SK-N-SH (cell line): ENCODE measurements around the gene CEACAM3.

ENCODE experiments used
- CHD2 ChIP-seq: fragments of 150-350 bp; IDR thresholded peaks from 2 replicates; pipeline ENCODE4 v1.6.1; 2018; ENCODE audit warnings: low read length; ENCODE audit not compliant: partially characterized antibody
- CTCF ChIP-seq: fragments of 200-600 bp; sonication (generic); IDR thresholded peaks from 2 replicates; pipeline ENCODE4 v1.6.1; 2017; ENCODE audit warnings: antibody characterized with exemption, mild to moderate bottlenecking, moderate library complexity
- EZH2phosphoT487 ChIP-seq: fragments of 200-600 bp; sonication (generic); IDR thresholded peaks from 2 replicates; pipeline ENCODE4 v1.6.1; 2017; ENCODE audit warnings: low read depth, mixed run types, mild to moderate bottlenecking, antibody characterized with exemption, moderate library complexity, borderline replicate concordance
- FOSL2 ChIP-seq: IDR thresholded peaks from 2 replicates; pipeline ENCODE4 v1.4.0; 2012; ENCODE audit warnings: low read depth, mild to moderate bottlenecking, moderate library complexity, borderline replicate concordance
- GABPA ChIP-seq: IDR thresholded peaks from 2 replicates; pipeline ENCODE4 v1.4.0; 2012; ENCODE audit warnings: low read depth, mild to moderate bottlenecking
- GATA2 ChIP-seq: sonication (generic); formaldehyde crosslinking; IDR thresholded peaks from 2 replicates; pipeline ENCODE4 v1.5.0; 2020; ENCODE audit warnings: mild to moderate bottlenecking, missing genetic modification reagents
- SMC3 ChIP-seq: IDR thresholded peaks from 2 replicates; pipeline ENCODE4 v1.6.1; 2012; ENCODE audit warnings: low read depth, low read length, improper control_type of control experiment
- TAF1 ChIP-seq: IDR thresholded peaks from 2 replicates; pipeline ENCODE4 v1.6.1; 2012; ENCODE audit warnings: low read depth, mild to moderate bottlenecking, low read length, moderate library complexity, borderline replicate concordance
- TF ChIP-seq, protein P1 (sequence below): IDR thresholded peaks from 2 replicates; pipeline ENCODE4 v1.4.0; 2012; ENCODE audit warnings: low read depth

GRCh38 chr19:41767115-41767514, 29.3 kb upstream of the CEACAM3 start:
- TF ChIP-seq TAF1 (no peak), SMC3 (no peak), CTCF (no peak), GABPA (no peak), CHD2 (no peak), GATA2 (CRISPR knock-in tag) (no peak), FOSL2 (no peak), EZH2phosphoT487 (no peak)
- TF ChIP-seq, protein P1, sequence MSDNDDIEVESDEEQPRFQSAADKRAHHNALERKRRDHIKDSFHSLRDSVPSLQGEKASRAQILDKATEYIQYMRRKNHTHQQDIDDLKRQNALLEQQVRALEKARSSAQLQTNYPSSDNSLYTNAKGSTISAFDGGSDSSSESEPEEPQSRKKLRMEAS: no peak
